H1 (cell line): ENCODE measurements around the gene PCF11. TPM values are rescaled to one million over a fixed set of nuclear protein-coding genes. Genes with fewer than 3 reads are reported as not detected.

Source experiments
- CTCF ChIA-PET: fragments of 300-600 bp; sonication (Branson Sonifier 250); formaldehyde crosslinking; loops from one replicate; lab custom pipeline; 2021; ENCODE audit not compliant: partially characterized antibody; lab: Charles Lee
- POLR2A ChIA-PET: fragments of 300-600 bp; sonication (Branson Sonifier 250); formaldehyde crosslinking; loops from one replicate; lab custom pipeline; 2021; ENCODE audit warnings: inconsistent platforms; ENCODE audit not compliant: partially characterized antibody; lab: Charles Lee
- DNase-seq, 2 experiments: peaks; one replicate each; pipeline versions ENCODE4 v3.0.0 to v3.0.0-alpha.2; 2010 to 2022; ENCODE audit warnings: low spot score in 2 of 2, low read depth in 1 of 2, mixed read lengths in 1 of 2
- FAIRE-seq: peaks from 2 replicates; lab custom pipeline; 2011; peaks lifted over from hg19 to GRCh38; lab: Jason Lieb, UNC
- H2AFZ ChIP-seq: 2 replicates; pipeline ENCODE4 v1.8.1; 2012; ENCODE audit warnings: low read length, inconsistent platforms
- H2AK5ac ChIP-seq: 2 replicates; pipeline ENCODE4 v1.6.1; 2013; ENCODE audit warnings: low read depth, low read length
- H2BK120ac ChIP-seq: replicated peaks from 2 replicates; pipeline ENCODE3; 2013; ENCODE audit warnings: low read depth, low read length, inconsistent platforms
- H2BK12ac ChIP-seq: 2 replicates; pipeline ENCODE4 v1.6.1; 2013; ENCODE audit warnings: low read depth, low read length
- H2BK15ac ChIP-seq: 2 replicates; pipeline ENCODE4 v1.6.1; 2013; ENCODE audit warnings: low read length
- H2BK20ac ChIP-seq: 2 replicates; pipeline ENCODE4 v1.6.1; 2013; ENCODE audit warnings: low read length
- H2BK5ac ChIP-seq: 2 replicates; pipeline ENCODE4 v1.6.1; 2013; ENCODE audit warnings: low read depth, low read length
- H3K14ac ChIP-seq: 2 replicates; pipeline ENCODE4 v1.6.1; 2013; ENCODE audit warnings: inconsistent platforms; ENCODE audit not compliant: insufficient read length
- H3K18ac ChIP-seq: 2 replicates; pipeline ENCODE4 v1.6.1; 2013; ENCODE audit warnings: low read length; ENCODE audit errors: extremely low read depth
- H3K23ac ChIP-seq: 2 replicates; pipeline ENCODE4 v1.6.1; 2013; ENCODE audit warnings: inconsistent platforms; ENCODE audit not compliant: insufficient read length
- H3K23me2 ChIP-seq: 2 replicates; pipeline ENCODE4 v1.6.1; 2013; ENCODE audit warnings: low read depth, low read length
- H3K27ac ChIP-seq: 2 replicates; pipeline ENCODE4 v1.6.1; 2011; ENCODE audit warnings: low read depth, low read length, inconsistent platforms
- H3K27me3 ChIP-seq, 4 experiments: replicated peaks in 1 of 4; 1 replicate in 1 of 4; 2 replicates in 3 of 4; pipeline versions ENCODE4 v1.6.1 to v1.8.1; 2011 to 2013; ENCODE audit warnings: low read length in 3 of 4, mild to moderate bottlenecking in 3 of 4, inconsistent platforms in 2 of 4, mixed read lengths in 2 of 4, moderate library complexity in 1 of 4; ENCODE audit not compliant: control insufficient read depth in 3 of 4, insufficient read depth in 3 of 4; ENCODE audit errors: extremely low read depth in 1 of 4
- H3K36me3 ChIP-seq, 4 experiments: 2 replicates each; pipeline versions ENCODE4 v1.6.1 to v1.8.1; 2011 to 2013; ENCODE audit warnings: mild to moderate bottlenecking in 4 of 4, low read length in 3 of 4, moderate library complexity in 2 of 4, control low read depth in 1 of 4, inconsistent platforms in 1 of 4; ENCODE audit not compliant: insufficient read depth in 4 of 4, control insufficient read depth in 2 of 4
- H3K4ac ChIP-seq: replicated peaks from 2 replicates; pipeline ENCODE3; 2013; ENCODE audit warnings: low read length, low read depth, mixed read lengths, inconsistent platforms; ENCODE audit not compliant: insufficient read length
- H3K4me1 ChIP-seq, 4 experiments: replicated peaks in 1 of 4; 1 replicate in 1 of 4; 2 replicates in 3 of 4; pipeline versions ENCODE4 v1.6.1 to v1.8.1; 2011 to 2013; ENCODE audit warnings: low read length in 3 of 4, inconsistent platforms in 2 of 4, mixed read lengths in 1 of 4; ENCODE audit not compliant: insufficient read depth in 4 of 4, control insufficient read depth in 3 of 4
- H3K4me2 ChIP-seq, 2 experiments: 2 replicates each; pipeline versions ENCODE4 v1.6.1 to v1.8.1; 2011 to 2013; ENCODE audit warnings: low read depth in 2 of 2, low read length in 2 of 2, control low read depth in 1 of 2, inconsistent platforms in 1 of 2, mild to moderate bottlenecking in 1 of 2; ENCODE audit not compliant: insufficient read depth in 1 of 2
- H3K4me3 ChIP-seq, 4 experiments: fragments of 200-600, 300-600 bp in 1 of 4; sonication (generic), shearing (Covaris generic), sonication (Bioruptor Twin) in 1 of 4; 2 replicates each; pipeline versions ENCODE4 v1.5.1 to v1.8.1; 2011 to 2016; ENCODE audit warnings: low read length in 4 of 4, low read depth in 3 of 4, control low read depth in 2 of 4, inconsistent platforms in 2 of 4, mild to moderate bottlenecking in 2 of 4, mixed read lengths in 1 of 4, moderate library complexity in 1 of 4; ENCODE audit not compliant: insufficient read depth in 2 of 4; ENCODE audit errors: extremely low read depth in 1 of 4
- H3K56ac ChIP-seq: replicated peaks from 2 replicates; pipeline ENCODE3; 2013; ENCODE audit warnings: low read depth, mild to moderate bottlenecking, mixed read lengths, low read length, inconsistent platforms; ENCODE audit not compliant: insufficient read length
- H3K79me1 ChIP-seq: 2 replicates; pipeline ENCODE4 v1.6.1; 2013; ENCODE audit warnings: low read depth, low read length, control low read depth
- H3K79me2 ChIP-seq, 2 experiments: 2 replicates each; pipeline versions ENCODE4 v1.6.1 to v1.8.1; 2012 to 2013; ENCODE audit warnings: low read length in 2 of 2, mild to moderate bottlenecking in 2 of 2, inconsistent platforms in 1 of 2; ENCODE audit not compliant: insufficient read depth in 2 of 2, control insufficient read depth in 1 of 2
- H3K9ac ChIP-seq, 4 experiments: replicated peaks in 1 of 4; 1 replicate in 1 of 4; 2 replicates in 3 of 4; pipeline versions ENCODE4 v1.6.1 to v1.8.1; 2011 to 2013; ENCODE audit warnings: low read depth in 3 of 4, low read length in 3 of 4, control low read depth in 2 of 4, mild to moderate bottlenecking in 2 of 4, moderate library complexity in 2 of 4, inconsistent platforms in 1 of 4; ENCODE audit errors: extremely low read depth in 1 of 4
- H3K9me3 ChIP-seq, 2 experiments: 2 replicates each; pipeline versions ENCODE4 v1.6.1 to v1.8.1; 2012 to 2013; ENCODE audit warnings: mild to moderate bottlenecking in 2 of 2, moderate library complexity in 2 of 2, control low read depth in 1 of 2, inconsistent platforms in 1 of 2, low read depth in 1 of 2, low read length in 1 of 2, mixed read lengths in 1 of 2; ENCODE audit not compliant: insufficient read depth in 2 of 2
- H4K20me1 ChIP-seq, 2 experiments: replicated peaks in 1 of 2; 2 replicates each; pipeline versions ENCODE3 to v1.8.1; 2011 to 2013; ENCODE audit warnings: inconsistent platforms in 2 of 2, low read length in 2 of 2, mild to moderate bottlenecking in 1 of 2; ENCODE audit not compliant: insufficient read depth in 2 of 2, control insufficient read depth in 1 of 2
- H4K5ac ChIP-seq: 2 replicates; pipeline ENCODE4 v1.6.1; 2013; ENCODE audit warnings: low read length, low read depth, mixed read lengths, inconsistent platforms; ENCODE audit not compliant: insufficient read length
- H4K8ac ChIP-seq: 2 replicates; pipeline ENCODE4 v1.8.0; 2013; ENCODE audit warnings: mild to moderate bottlenecking, moderate library complexity, low read length, inconsistent platforms; ENCODE audit not compliant: insufficient read depth; ENCODE audit errors: extremely low read depth
- H4K91ac ChIP-seq: replicated peaks from 2 replicates; pipeline ENCODE3; 2013; ENCODE audit warnings: low read length, mixed read lengths, inconsistent platforms; ENCODE audit not compliant: insufficient read length
- BACH1 ChIP-seq: IDR thresholded peaks from 2 replicates; pipeline ENCODE4 v1.6.1; 2012; ENCODE audit warnings: low read length, improper control_type of control experiment
- BRCA1 ChIP-seq: IDR thresholded peaks from 2 replicates; pipeline ENCODE4 v1.6.1; 2012; ENCODE audit warnings: low read depth, low read length, improper control_type of control experiment
- CTCF ChIP-seq, 3 experiments: IDR thresholded peaks; 1 replicate in 2 of 3; 2 replicates in 1 of 3; pipeline versions ENCODE4 v1.5.1 to v1.6.1; 2011; ENCODE audit warnings: low read length in 3 of 3, mild to moderate bottlenecking in 3 of 3, inconsistent platforms in 2 of 3, low read depth in 1 of 3, moderate library complexity in 1 of 3; ENCODE audit not compliant: insufficient read depth in 1 of 3; ENCODE audit errors: control extremely low read depth in 1 of 3
- EZH2 ChIP-seq: fragments of 200-600 bp; sonication (generic); IDR thresholded peaks from 2 replicates; pipeline ENCODE4 v1.7.1; 2012; ENCODE audit warnings: low read depth, mild to moderate bottlenecking, moderate library complexity, low read length, inconsistent platforms; ENCODE audit not compliant: severe bottlenecking
- GTF2F1 ChIP-seq: IDR thresholded peaks from 2 replicates; pipeline ENCODE4 v1.6.1; 2012; ENCODE audit warnings: low read depth, low read length, improper control_type of control experiment, borderline replicate concordance
- KDM1A ChIP-seq: fragments of 200-600, 300-600 bp; sonication (generic); IDR thresholded peaks from 2 replicates; pipeline ENCODE4 v1.7.1; 2016; ENCODE audit warnings: mild to moderate bottlenecking, low read length, borderline replicate concordance
- KDM4A ChIP-seq: IDR thresholded peaks from one replicate; pipeline ENCODE4 v1.7.1; 2012; ENCODE audit warnings: low read depth, mild to moderate bottlenecking, moderate library complexity, low read length, inconsistent platforms; ENCODE audit not compliant: severe bottlenecking
- MAFK ChIP-seq: IDR thresholded peaks from 2 replicates; pipeline ENCODE4 v1.6.1; 2012; ENCODE audit warnings: low read depth, mild to moderate bottlenecking, improper control_type of control experiment, low read length
- RFX5 ChIP-seq: IDR thresholded peaks from 2 replicates; pipeline ENCODE4 v1.6.1; 2011; ENCODE audit warnings: low read depth, low read length, improper control_type of control experiment, borderline replicate concordance
- SIX5 ChIP-seq: IDR thresholded peaks from 2 replicates; pipeline ENCODE4 v1.6.1; 2011; ENCODE audit warnings: mild to moderate bottlenecking, low read depth, low read length
- SP4 ChIP-seq: IDR thresholded peaks from 2 replicates; pipeline ENCODE4 v1.6.1; 2012; ENCODE audit warnings: low read length, inconsistent platforms
- TAF7 ChIP-seq: optimal IDR thresholded peaks from 2 replicates; pipeline ENCODE3; 2011; ENCODE audit warnings: low read depth, mild to moderate bottlenecking, inconsistent platforms, low read length, moderate library complexity, borderline replicate concordance
- ZNF274 ChIP-seq: IDR thresholded peaks from 2 replicates; pipeline ENCODE4 v1.7.0; 2012; ENCODE audit warnings: low read length, borderline replicate concordance; ENCODE audit errors: extremely low read depth
- WGBS, 2 experiments: shearing (Covaris generic) in 1 of 2; methylation state at CpG; one replicate each; pipeline versions ENCODE4 v1.1.6 to v1.1.7; 2013 to 2015; ENCODE audit warnings: low lambda C conversion rate in 2 of 2, mixed read lengths in 2 of 2, inconsistent platforms in 1 of 2, low coverage in 1 of 2, missing lambda C conversion rate in 1 of 2; ENCODE audit not compliant: insufficient replicate concordance in 2 of 2, insufficient coverage in 1 of 2, insufficient read length in 1 of 2; ENCODE audit errors: extremely low coverage in 1 of 2, missing lambda C conversion rate in 1 of 2; 5-methylcytosine and 5-hydroxymethylcytosine counted together
- polyA plus RNA-seq, 7 experiments: library from polyadenylated mRNA; depleted of rRNA in 3 of 7; stranded (reverse) in 5 of 7; unstranded in 2 of 7; fragments of >200 nt in 5 of 7; fragments of 200-250 nt in 2 of 7; gene quantifications; 1 replicate in 5 of 7; 2 replicates in 1 of 7; 4 replicates in 1 of 7; pipeline versions ENCODE4 v1.2.1 to v1.2.3, GENCODE V29; 2011 to 2013; ENCODE audit warnings: missing spikeins in 2 of 7, mixed read lengths in 2 of 7
- total RNA-seq: library from RNA; stranded (reverse); fragmentation: NEBNext Ultra II Directional; extraction: Animal tissue kit (Norgen Biotek cat#: 25700); gene quantifications from 2 replicates; pipeline ENCODE4 v1.2.1, GENCODE V29; 2021

PCF11 gene
- total and polyA plus RNA-seq, 2 of the 8 experiments (the other 6 are each of a cell fraction or from before 2014, with no cell fraction given), result 25.1 to 47.7 TPM

- Histone ChIP-seq H2AFZ (no peak overlapping the region), H3K4me2 (no peak overlapping the region), H2BK15ac (no peak overlapping the region), H3K36me3 (no peaks in the 10 kb centered on the region), H3K9me3 (no peaks in the 10 kb centered on the region), H4K5ac (no peak overlapping the region), H3K18ac (no peak overlapping the region), H3K79me2 (no peaks in the 10 kb centered on the region), H3K79me1 (no peaks in the 10 kb centered on the region), H3K4me1 (no peaks in the 10 kb centered on the region), H3K4me3 (no peak overlapping the region), H4K91ac (no peak overlapping the region), H4K20me1 (no peaks in the 10 kb centered on the region), H2BK12ac (no peak overlapping the region), H3K56ac (no peak overlapping the region), H2BK5ac (no peak overlapping the region), H3K9ac (no peak overlapping the region), H3K23me2 (no peaks in the 10 kb centered on the region), H3K14ac (no peak overlapping the region), H2BK120ac (no peak overlapping the region), H3K4ac (no peak overlapping the region), H3K27me3 (no peaks in the 10 kb centered on the region), H2BK20ac (no peak overlapping the region), H4K8ac (no peak overlapping the region), H3K23ac (no peak overlapping the region), H2AK5ac (no peak overlapping the region), H3K27ac (no peak overlapping the region)
- CTCF ChIA-PET, result interaction anchor here (0.6 to 1.1 kb wide), 4 partner anchors 14 to 199 kb away, joined by 3 to 5 read pairs (median 3); no protein-coding TSS in a partner anchor
- DNase-seq (no peak), FAIRE-seq (no peak)
- POLR2A ChIA-PET, result no interaction called here
- WGBS, 2 experiments, result 97% methylated on average over 5 of the region's 5 CpGs; no CpG with 5 or more reads in 1 of the 2 experiments
- TF ChIP-seq KDM4A (no peak), TAF7 (no peak), ZNF274 (no peak), SIX5 (no peak), MAFK (no peak), CTCF (IDR thresholded peaks at IDR 0.05; ENCODE audit: control extremely low read depth in 1 of 3, insufficient read depth in 1 of 3, low read depth in 1 of 3, low read length in 3 of 3) (no peak), GTF2F1 (no peak), RFX5 (no peak), SP4 (no peak), EZH2 (no peak), BRCA1 (no peak), BACH1 (no peak), KDM1A (no peak)
Measured at GRCh38 chr11:83125577-83125976, 31.4 kb upstream of the PCF11 start.
